Spleen (tissue), 7 donors: ENCODE data around the gene RHOBTB3.

Source experiments
- CTCF ChIP-seq, 11 experiments: fragments of 200-600 bp in 7 of 11; fragments of 450-650 bp in 4 of 11; sonication (generic) in 4 of 11; IDR thresholded peaks in 8 of 11; conservative IDR thresholded peaks in 3 of 11; 1 replicate in 7 of 11; 2 replicates in 4 of 11; pipeline versions ENCODE4 v1.4.0 to v1.8.0; 2016 to 2021; ENCODE audit warnings: antibody characterized with exemption in 11 of 11, inconsistent platforms in 4 of 11, mild to moderate bottlenecking in 1 of 11
- POLR2A ChIP-seq, 3 donors: fragments of 450-650 bp; IDR thresholded peaks; one replicate each; pipeline ENCODE4 v1.5.1; 2017; ENCODE audit warnings: antibody characterized with exemption in 3 of 3, mild to moderate bottlenecking in 1 of 3
- donor health status: DM: no; HTN: no; CAD: no; lungs with moderate emphysema.
- donor health status: DM: no; HTN: no; CAD: no.
- donor health status: DM: no; HTN: no; CAD: no.

GRCh38 chr5:95699337-95699736, 31.8 kb upstream of the RHOBTB3 start:
- no peak for TF ChIP-seq CTCF (IDR thresholded peaks at IDR 0.05 in 8 of 11, conservative IDR thresholded peaks at IDR 0.05 in 3 of 11)
- TF ChIP-seq POLR2A (IDR thresholded peaks at IDR 0.05), result no peak
